Cardiac muscle cell (in vitro differentiated cells and primary cell): ENCODE results near the gene CFHR4. TPM values are rescaled to one million over a fixed set of nuclear protein-coding genes. Genes with fewer than 3 reads are reported as not detected.

Experiments
- DNase-seq, 2 donors: peaks; one replicate each; pipeline versions ENCODE4 v3.0.0 to v3.0.0-alpha.2; 2010 to 2017; ENCODE audit warnings: low read depth in 1 of 2, low spot score in 1 of 2
- H3K27ac ChIP-seq: fragments of 200-600 bp; sonication (generic); 2 replicates; pipeline ENCODE4 v1.5.1; 2016
- H3K27me3 ChIP-seq: fragments of 200-600 bp; sonication (generic); 2 replicates; pipeline ENCODE4 v1.6.0; 2016; ENCODE audit warnings: control low read depth
- H3K36me3 ChIP-seq: fragments of 200-600 bp; sonication (generic); 2 replicates; pipeline ENCODE4 v1.5.1; 2016; ENCODE audit warnings: control low read depth
- H3K4me1 ChIP-seq: fragments of 200-600 bp; sonication (generic); 2 replicates; pipeline ENCODE4 v1.8.1; 2017; ENCODE audit warnings: low read depth, mild to moderate bottlenecking, mixed run types
- H3K4me3 ChIP-seq: fragments of 200-600 bp; sonication (generic); 2 replicates; pipeline ENCODE4 v1.5.1; 2016; ENCODE audit warnings: mild to moderate bottlenecking
- H3K9me3 ChIP-seq: fragments of 200-600 bp; sonication (generic); 2 replicates; pipeline ENCODE4 v1.5.1; 2017; ENCODE audit warnings: low read depth, mild to moderate bottlenecking, control low read depth
- polyA plus RNA-seq: library from polyadenylated mRNA; unstranded; fragments of >200 nt; fragmentation: Nextera tagmentation; extraction: Ambion mirVana; gene quantifications from 2 replicates; pipeline ENCODE4 v1.2.1, GENCODE V29; 2016
- total RNA-seq: library from RNA; depleted of rRNA; stranded (reverse); fragments of >200 nt; gene quantifications from 2 replicates; pipeline ENCODE4 v1.2.3, GENCODE V29; 2016
- TF ChIP-seq, protein P1 (sequence below): IDR thresholded peaks from 2 replicates; pipeline ENCODE4 v1.5.1; 2012; ENCODE audit warnings: low read depth, mild to moderate bottlenecking, low read length

Gene CFHR4
- total and polyA plus RNA-seq, 2 experiments from 2014 or later: not detected

DNA sequence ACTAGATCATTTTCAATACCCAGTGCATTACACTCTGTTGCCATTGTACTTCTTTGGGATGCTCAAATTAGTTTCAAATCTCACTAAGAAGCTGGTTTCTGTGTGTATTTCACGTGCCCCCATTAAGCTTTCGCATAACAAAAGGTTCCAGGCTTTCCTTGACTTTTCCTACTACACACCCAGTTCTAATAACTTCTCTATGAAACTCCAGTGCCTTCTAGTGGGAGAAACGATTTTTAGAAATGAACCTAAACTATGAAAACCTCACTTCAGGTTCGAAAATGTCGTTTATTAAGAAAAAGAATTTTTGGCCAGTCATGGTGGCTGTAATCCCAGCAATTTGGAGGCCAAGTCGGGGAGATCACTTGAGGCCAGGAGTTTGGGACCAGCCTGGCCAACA lies 2.8 kb downstream of the CFHR4 start:
- H3K27ac ChIP-seq: no peak overlapping the region
- H3K9me3 ChIP-seq: no peaks in the 10 kb centered on the region
- H3K4me3 ChIP-seq: no peak overlapping the region
- H3K27me3 ChIP-seq: no peaks in the 10 kb centered on the region
- DNase-seq: no peak
- no peaks in the 10 kb centered on the region for H3K4me1 ChIP-seq
- TF ChIP-seq, protein P1, sequence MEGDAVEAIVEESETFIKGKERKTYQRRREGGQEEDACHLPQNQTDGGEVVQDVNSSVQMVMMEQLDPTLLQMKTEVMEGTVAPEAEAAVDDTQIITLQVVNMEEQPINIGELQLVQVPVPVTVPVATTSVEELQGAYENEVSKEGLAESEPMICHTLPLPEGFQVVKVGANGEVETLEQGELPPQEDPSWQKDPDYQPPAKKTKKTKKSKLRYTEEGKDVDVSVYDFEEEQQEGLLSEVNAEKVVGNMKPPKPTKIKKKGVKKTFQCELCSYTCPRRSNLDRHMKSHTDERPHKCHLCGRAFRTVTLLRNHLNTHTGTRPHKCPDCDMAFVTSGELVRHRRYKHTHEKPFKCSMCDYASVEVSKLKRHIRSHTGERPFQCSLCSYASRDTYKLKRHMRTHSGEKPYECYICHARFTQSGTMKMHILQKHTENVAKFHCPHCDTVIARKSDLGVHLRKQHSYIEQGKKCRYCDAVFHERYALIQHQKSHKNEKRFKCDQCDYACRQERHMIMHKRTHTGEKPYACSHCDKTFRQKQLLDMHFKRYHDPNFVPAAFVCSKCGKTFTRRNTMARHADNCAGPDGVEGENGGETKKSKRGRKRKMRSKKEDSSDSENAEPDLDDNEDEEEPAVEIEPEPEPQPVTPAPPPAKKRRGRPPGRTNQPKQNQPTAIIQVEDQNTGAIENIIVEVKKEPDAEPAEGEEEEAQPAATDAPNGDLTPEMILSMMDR: no peak
- H3K36me3 ChIP-seq: no peaks in the 10 kb centered on the region

DNA sequence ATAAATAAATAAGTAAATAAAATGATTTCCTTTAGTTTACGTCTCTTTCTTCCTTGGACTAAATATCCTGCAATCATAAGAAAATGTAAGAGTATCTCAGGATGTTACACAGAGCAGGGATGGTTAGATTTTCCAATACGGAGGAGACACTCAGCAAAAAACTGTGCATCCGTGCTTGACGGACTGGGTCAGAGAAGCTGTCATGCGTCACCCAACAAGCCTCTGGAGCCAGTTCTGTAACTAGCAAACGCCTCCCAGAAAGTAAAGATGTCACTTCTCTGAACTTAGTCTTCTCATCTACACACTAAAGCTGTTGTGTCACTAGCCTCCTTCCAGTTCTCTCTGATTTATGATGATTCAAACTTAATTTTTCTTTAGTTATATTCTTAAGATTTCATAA lies 3.4 kb downstream of the CFHR4 start:
- Histone ChIP-seq H3K27ac (no peak overlapping the region), H3K27me3 (no peaks in the 10 kb centered on the region), H3K4me1 (no peaks in the 10 kb centered on the region), H3K36me3 (no peaks in the 10 kb centered on the region), H3K9me3 (no peaks in the 10 kb centered on the region), H3K4me3 (no peak overlapping the region)
- DNase-seq: no peak
- TF ChIP-seq, protein P1: no peak

DNA sequence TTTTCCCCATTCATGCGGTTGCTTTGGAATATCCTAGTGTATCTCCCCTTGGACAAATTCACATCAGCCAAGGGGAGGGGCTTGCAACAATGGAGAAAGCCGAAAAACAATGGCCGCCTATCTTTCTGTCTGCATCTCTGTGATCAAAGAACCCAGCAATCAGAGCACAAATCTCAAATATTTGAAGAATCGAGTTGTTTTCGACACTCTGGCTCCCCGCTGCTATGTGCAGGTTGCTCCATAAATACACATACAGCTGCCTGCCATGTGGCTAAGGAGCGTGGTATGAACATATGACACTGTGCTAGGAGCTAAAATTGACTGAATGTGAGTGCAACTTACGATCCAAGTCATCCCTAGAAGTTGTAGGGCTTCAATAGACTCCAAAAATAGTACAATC lies 8.5 kb downstream of the CFHR4 start:
- Histone ChIP-seq H3K4me1 (no peaks in the 10 kb centered on the region), H3K27ac (no peak overlapping the region), H3K36me3 (no peaks in the 10 kb centered on the region), H3K27me3 (no peaks in the 10 kb centered on the region), H3K4me3 (no peak overlapping the region), H3K9me3 (no peaks in the 10 kb centered on the region)
- TF ChIP-seq, protein P1: no peak
- no peak for DNase-seq

DNA sequence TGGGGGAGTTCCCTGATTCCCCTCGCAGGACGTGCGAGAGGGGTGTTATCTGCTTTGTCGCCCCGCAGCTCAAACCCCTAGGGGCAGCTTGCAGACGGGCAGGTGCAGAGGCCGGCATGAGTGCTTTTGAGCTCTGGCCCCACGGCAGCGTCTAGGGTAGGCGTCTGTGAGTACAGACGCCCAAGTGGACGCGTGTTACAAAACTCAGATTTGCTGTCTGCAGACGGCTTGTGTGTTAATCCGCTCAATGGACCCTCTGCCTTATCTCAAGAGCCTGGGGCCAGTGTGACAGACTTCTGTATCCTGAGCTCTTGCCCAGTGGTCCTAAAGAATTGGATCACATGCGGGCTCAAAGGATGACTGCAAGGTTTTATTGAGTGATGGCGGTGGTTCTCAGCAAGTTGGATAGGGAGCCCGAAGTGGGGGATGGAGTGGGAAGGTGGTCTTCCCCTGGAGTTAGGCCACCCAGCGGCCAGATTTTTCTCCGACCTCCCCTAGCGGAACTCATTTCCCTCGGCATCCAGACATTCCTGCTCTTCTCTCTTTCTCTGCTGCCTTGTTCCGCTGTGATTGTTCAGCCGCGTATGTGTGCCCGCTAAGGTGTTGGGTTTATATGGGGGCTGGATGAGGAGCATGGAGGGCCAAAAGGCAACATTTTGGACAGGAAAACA lies 9.4 kb downstream of the CFHR4 start:
- Histone ChIP-seq H3K9me3 (no peaks in the 10 kb centered on the region), H3K36me3 (no peaks in the 10 kb centered on the region), H3K4me1 (no peaks in the 10 kb centered on the region), H3K27ac (no peak overlapping the region), H3K4me3 (no peak overlapping the region), H3K27me3 (no peaks in the 10 kb centered on the region)
- TF ChIP-seq, protein P1: no peak
- peak in 1 of 2 donors; percentile 8 for DNase-seq

DNA sequence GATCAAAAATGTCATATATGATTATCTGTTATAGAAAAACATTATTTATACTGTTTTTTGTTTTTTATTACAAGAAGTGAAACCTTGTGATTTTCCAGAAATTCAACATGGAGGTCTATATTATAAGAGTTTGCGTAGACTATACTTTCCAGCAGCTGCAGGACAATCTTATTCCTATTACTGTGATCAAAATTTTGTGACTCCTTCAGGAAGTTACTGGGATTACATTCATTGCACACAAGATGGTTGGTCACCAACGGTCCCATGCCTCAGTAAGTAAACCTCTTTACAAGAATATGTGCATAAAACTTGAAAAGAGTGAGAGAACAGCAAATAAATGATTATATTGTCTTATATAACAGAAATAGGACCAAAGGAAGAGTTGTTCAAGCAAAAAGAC lies 14.5 kb downstream of the CFHR4 start:
- Histone ChIP-seq H3K36me3 (no peaks in the 10 kb centered on the region), H3K27me3 (no peaks in the 10 kb centered on the region), H3K9me3 (no peaks in the 10 kb centered on the region), H3K4me3 (no peak overlapping the region), H3K27ac (no peak overlapping the region), H3K4me1 (no peaks in the 10 kb centered on the region)
- no peak for DNase-seq
- TF ChIP-seq, protein P1: no peak
